Activated T-helper 1 cell treated with Interleukin-2 at 50 U/mL for 16 hours (primary cell): ENCODE data around the gene TSPAN16.
A peak's percentile ranks its signal among the peaks of the same experiment; 100 is the strongest.
"Not testable (repeated sequence)": the region's sequence is repeated elsewhere in the genome, so short reads cannot be mapped to it uniquely, and the experiment has no call there.

Source experiments
- DNase-seq: peaks from one replicate; pipeline ENCODE4 v3.0.0-alpha.2; 2020; ENCODE audit warnings: low read depth

Gene TSPAN16

DNA sequence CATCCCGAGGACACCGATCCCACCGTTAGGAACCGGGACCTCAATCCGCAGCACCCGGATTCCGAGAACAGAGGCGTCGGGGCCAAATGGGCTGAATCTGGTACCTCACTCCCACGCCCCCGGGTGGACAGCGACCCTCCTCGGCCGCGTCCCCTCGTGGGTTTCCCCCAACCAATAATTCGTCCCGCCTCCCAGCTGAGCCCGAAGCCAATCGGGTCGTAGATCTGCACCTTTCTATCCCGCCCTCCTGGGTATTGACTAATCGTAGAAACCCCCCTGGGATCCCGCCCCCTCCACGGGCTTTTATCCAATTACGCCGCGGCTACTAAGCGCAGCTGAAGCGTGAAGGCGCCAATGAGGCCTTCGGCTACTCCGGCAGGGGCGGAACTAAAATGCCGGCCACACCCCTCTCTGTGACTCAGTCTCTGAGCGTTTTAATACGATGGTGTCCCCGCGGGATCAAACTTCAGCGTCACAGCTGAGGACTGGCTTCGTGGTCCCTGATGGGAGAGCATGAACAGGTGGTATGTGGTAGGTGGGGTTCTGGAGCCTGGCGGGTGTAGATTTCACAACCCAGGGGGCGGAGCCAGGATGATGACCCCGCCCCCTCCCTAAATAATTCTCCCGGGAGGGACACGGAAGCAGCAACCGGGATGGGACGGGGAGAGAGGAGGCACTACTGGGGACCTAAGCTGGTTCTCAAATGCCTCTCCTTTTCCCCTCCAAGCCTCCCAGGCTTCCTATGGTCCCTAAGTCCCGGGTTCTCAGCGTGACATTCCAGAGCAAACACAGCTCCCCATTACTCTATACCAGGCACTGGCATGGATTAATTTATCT lies 50.4 kb downstream of the TSPAN16 start, which contains the start of the genes CCDC159 and TMEM205:
Gene CCDC159, plus strand, starts transcription at position 416 of the 837 bp plus-strand sequence. Its CDS starts 88 bp downstream, at position 504.
Gene TMEM205, minus strand, starts transcription at position 165 of the 837 bp plus-strand sequence. CDS start 649 bp downstream, outside the sequence.
- peak; percentile 96 for DNase-seq

DNA sequence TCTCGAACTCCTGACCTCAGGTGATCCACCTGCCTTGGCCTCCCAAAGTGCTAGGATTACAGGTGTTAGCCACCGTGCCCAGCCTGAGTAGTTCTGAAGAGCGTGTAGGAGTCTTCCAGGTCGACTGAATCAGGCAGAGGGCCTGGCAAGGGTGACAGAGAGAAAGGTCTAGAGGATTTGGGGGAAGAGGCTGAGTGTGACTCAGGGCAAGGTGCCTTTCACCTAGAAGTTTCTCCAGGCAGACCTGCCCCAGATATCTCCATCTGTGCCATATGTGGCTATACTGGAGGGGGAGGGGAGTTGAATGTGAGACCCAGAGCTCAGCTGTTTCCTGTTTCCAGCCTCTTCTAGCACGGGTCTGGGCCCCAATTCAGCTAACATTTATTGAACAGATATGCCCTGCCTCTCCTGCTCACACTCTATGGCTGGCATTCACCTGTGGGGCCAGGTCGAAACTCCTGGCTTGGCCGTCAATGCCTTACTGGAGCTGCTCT lies 51.6 kb downstream of the TSPAN16 start:
- no peak for DNase-seq

DNA sequence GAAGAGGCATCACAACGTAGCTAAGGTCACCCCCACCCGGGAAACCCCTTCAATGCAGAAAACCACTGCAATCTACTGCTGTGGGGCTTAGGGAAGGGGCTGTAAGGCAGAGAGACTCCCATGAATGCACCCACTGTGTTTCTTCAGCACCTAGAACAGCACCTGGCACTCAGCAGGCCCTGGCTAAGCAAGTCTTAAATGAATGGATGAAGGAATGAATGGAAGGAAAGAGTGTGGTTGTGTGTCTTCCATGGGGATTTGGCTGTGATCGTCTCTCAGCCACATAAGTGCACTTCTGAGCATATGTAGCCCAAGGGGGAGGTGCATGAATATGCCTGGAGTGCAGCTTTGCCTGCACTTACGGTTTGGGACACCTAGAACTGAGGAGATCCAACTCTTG lies 53.2 kb downstream of the TSPAN16 start:
- DNase-seq: no peak

DNA sequence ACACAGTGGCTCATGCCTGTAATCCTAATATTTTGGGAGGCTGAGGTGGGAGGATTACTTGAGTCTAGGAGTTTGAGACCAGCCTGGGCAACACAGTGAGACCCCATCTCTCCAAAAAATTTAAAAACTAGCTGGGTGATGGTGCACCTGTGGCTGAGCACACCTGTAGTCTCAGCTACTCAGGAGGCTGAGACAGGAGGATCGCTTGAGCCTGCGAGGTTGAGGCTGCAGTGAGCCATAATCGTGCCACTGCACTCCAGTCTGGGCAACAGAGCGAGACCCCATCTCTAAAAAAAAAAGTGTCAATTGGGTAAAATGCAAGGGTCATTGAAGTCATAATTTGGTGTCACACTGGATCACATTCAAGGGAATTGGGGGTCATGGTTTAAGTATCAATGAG lies 58.1 kb downstream of the TSPAN16 start:
- DNase-seq: not testable (repeated sequence)

DNA sequence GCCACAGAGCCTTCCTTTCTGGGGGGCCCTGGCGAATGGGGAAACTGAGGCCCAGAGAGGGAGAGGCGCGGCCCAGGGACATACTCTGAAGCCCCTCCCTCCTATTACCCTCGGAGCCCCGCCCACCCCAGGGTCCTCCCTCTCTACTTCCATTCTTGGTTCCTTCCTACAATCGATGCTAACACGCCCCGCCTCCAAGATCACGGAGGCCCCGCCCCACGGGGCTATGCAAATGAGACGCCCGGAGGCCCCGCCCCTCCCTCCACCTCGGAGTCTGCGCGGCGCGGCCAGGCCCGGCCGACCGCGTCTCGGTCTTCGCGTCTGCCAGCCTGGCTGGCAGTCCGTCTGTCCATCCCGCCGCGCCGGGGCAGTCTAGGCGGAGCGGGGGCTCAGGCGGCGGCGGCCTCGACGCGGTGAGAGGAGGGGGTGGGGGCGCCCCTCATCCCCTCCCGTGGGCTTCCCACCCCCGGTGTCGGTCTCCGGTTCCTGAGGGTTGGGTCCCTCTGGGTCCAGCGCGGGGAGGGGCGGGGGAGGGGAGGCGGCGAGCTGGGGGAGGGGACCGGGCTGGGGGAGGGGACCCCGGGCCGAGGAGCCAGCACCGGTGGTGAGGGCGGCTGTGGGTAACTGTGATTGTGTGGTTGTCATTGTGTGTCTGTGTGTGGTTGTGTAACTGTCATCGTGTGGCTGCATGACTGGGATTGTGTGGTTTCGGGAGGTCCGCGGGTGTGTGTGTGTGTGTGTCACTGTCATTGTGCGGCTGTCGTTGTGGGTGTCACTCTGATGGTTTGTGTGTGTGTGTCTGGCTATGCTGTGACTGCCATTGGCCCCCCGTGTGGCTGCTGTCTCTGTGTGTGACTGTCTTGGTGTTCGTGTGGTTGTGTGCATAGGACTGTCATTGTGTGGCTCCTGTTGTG lies 59.5 kb downstream of the TSPAN16 start, which contains the start of gene PLPPR2:
Gene PLPPR2, plus strand, starts transcription at position 273 of the 914 bp plus-strand sequence. CDS start 2,242 bp downstream, outside the sequence.
- DNase-seq: peak; percentile 61

DNA sequence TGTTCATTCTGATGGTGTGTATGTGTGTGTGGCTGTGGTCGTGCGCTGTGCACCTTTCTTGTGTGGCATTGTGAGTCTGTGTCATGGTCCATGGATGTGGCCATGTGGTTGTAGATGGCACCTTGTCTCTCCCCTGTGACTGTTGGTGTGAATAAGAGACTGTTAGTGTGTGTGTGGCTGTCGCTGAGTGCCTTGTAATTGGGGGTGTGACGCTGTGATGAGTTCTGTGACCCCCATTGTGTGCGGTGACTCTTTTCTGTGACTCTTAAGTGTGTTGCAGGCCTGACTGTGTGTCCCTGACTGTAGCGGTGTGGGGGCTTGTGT lies 60.1 kb downstream of the TSPAN16 start:
- DNase-seq: no peak

DNA sequence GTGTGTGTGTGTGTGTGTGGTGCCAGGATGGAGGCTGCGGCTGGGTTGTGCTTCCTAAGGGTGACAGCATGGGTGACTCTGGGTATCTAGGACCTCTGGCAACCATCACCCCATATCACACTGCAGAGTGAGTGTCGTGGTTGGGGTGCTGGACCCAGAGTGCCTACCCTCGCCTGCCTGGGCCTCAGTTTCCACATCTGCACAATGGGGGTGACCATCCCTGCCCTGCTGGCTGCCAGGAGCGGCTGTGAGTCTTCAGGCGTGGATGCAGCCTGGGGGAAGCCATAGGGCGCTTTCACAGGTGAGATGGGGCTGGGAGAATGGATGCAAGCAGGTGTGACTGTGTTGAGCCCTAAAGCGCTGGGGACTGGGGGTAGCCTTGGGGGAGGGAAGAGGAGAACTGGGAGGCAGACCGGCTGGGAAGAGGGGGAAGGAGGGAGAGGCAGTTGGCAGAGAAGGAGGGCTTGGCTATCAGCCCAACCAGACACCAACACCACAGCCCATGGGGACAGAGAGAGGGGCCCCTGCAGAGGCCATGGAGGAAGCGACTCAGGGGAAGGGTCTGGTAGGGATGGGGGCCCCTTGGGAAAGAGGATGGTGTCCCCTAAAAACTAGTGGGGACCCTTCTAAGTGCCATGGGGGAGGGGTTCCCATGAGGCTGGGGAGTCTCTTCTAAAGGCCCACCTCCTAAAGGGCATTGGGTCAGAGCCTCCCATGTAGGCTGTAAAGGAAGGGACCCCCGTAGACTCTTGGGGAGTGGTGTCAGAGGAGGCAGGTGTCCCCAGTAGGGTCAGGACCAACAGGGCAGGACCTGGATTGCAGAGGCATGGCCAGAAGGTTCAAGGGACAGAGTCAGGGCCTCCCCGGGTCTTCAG lies 61.0 kb downstream of the TSPAN16 start:
- DNase-seq: no peak

DNA sequence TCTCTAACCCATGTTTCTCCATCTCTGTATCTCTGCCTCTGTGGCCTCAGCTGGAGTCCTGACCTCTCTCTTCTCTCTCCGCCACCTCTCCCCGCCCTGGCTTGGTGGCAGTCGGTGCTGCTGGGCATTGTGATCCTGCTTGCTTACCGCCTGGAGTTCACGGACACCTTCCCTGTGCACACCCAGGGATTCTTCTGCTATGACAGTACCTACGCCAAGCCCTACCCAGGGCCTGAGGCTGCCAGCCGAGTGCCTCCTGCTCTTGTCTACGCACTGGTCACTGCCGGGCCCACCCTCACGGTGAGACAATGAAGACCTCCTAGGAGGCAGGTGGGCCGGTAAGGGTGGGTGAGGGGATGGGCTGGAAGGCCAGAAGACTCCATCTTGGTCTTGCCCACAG lies 63.5 kb downstream of the TSPAN16 start:
- DNase-seq: no peak

DNA sequence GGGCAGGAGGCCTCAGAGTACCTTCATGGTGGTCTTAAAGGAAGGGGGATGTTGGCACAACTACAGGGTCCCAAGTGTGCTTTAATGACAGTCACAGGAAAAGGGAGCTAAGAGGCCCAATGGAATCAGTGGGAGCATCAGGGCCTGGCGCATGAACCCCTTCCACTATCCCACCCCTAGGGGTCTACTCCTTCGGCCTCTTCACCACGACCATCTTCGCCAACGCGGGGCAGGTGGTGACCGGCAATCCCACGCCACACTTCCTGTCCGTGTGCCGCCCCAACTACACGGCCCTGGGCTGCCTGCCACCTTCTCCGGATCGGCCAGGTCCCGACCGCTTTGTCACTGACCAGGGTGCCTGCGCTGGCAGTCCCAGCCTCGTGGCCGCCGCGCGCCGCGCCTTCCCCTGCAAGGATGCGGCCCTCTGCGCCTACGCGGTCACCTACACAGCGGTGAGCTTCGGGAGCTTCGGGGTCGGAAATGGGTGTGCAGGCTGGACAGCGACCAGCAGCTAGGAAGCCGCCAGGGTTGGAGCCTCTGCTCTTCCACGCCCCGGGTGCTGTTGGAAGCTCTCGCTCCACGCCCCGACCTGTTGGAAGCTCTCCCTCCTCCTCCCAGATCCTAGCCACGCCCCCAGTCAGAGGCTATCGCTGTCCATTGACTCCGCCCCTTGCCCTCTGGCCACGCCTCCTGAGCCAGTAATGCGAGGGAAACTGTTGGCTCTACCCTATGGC lies 65.2 kb downstream of the TSPAN16 start:
- no peak for DNase-seq

DNA sequence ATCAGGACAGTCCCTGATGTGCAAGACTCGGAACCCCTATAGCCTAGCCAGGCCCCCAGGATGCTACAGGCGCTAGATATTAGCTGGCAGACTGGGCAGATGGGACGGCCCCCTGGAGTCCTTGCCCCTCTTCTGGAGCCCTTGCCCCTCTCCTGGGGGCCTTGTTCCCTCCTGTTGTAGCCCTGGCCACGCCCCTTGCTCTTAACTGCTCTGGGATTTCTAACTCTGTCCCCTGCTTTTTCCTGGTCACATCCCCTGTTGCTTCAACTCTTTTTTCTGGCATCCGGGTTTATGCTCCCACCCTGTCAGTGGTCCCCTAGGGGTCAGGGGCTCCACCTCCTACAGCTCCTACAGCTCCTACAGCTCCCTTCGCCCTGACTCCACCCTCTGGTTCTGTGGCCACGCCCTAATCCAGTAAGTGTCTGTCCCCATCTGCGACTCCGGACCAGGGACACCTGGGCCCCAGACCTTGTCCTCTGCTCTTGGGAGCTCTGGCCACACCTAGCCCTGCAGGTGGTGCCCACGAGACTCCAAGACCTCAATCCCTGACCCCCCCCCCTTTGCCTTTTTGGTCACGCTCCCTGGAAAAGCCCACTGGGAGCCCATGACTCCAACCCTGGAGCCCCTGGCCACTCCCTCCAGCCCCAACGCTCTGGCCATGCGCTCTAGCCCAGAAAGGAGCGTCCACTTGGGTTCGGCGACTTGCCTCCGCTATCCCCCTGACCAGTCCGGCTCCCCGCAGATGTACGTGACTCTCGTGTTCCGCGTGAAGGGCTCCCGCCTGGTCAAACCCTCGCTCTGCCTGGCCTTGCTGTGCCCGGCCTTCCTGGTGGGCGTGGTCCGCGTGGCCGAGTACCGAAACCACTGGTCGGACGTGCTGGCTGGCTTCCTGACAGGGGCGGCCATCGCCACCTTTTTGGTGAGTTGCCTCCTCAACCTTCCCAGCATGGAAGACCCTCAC lies 66.1 kb downstream of the TSPAN16 start:
- DNase-seq: no peak

DNA sequence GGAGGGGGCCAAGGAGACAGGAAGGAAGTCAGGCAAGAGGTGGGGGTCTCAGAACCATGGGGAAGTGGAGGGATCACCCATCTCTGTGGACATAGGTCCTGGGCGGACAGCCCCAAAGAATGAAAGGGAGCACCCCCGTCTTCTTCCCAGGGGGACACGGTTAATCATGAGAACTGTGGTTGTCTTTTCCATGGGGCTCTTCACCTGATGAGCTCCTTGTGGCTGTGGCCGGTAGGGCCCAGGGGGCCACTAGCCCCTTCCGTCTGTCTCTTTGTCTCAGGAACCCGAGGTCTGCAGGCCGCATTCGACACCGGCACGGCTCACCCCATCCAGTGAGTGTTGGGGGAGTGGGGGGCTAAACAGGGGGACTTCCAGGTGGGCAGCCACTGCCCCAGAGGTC lies 67.9 kb downstream of the TSPAN16 start:
- DNase-seq: no peak

DNA sequence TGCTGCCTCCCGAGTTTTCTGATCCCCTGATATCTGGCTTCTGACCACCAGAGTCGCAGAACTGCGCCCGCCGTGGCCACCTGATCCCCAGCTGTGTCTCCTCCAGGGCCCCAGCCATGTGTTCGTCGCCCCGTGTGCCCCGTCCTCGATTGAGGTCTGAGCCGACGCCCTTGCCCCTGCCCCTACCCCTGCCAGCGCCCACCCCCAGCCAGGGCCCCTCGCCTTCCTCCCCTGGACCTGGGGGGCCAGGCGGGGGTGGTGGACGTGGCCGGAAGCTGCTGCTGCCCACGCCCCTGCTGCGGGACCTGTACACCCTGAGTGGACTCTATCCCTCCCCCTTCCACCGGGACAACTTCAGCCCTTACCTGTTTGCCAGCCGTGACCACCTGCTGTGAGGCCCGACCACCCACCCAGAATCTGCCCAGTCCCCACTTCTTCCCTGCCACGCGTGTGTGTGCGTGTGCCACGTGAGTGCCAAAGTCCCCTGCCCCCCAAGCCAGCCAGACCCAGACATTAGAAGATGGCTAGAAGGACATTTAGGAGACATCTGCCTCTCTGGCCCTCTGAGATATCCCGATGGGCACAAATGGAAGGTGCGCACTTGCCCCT lies 68.4 kb downstream of the TSPAN16 start:
- DNase-seq: no peak

DNA sequence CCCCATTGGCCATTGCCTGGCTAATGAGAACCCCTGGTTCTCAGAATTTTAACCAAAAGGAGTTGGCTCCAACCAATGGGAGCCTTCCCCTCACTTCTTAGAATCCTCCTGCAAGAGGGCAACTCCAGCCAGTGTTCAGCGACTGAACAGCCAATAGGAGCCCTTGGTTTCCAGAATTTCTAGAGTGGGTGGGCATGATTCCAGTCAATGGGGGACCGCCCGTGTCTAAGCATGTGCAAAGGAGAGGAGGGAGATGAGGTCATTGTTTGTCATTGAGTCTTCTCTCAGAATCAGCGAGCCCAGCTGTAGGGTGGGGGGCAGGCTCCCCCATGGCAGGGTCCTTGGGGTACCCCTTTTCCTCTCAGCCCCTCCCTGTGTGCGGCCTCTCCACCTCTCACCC lies 69.0 kb downstream of the TSPAN16 start:
- DNase-seq: no peak
